ENCODE measurements around the gene SLC35G2.
"Not testable (repeated sequence)": the region's sequence is repeated elsewhere in the genome, so short reads cannot be mapped to it uniquely, and the experiment has no call there.

The SLC35G2 gene

GRCh38 chr3:136835089-136835812 is 16.3 kb downstream of the SLC35G2 start:
- no peak for DNase-seq

DNA sequence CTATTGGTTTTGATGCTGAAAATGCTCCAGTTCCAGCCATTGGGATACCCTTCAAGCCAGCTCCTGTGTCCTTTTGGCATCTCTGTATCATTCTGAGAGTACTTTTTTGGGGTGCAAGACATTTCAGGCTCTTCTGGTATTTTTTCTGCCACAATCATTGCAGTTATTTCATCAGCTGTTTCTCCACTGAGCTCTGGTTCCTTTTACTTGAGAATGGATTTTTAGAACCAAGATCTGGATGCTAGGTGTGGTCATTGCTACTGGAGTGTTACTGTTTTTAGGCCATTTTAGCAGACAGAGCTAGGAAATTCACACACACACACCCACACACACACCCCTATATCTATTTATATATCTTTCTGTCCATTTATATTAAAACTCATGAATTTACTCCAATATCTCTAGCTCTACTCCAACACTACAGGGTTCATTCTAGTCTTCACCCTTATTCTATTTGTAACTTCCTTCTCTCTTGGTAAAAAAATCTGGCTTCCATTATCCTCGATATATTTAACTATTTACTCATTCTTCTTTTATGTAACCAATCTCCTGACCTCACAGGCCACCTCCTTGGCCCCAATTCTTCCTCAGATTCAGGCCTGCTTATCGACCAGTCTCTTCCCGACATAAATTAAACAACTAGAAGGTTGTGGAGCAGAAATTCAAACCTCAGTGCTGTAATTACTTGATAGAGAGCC is 17.0 kb downstream of the SLC35G2 start:
- DNase-seq, result no peak

DNA sequence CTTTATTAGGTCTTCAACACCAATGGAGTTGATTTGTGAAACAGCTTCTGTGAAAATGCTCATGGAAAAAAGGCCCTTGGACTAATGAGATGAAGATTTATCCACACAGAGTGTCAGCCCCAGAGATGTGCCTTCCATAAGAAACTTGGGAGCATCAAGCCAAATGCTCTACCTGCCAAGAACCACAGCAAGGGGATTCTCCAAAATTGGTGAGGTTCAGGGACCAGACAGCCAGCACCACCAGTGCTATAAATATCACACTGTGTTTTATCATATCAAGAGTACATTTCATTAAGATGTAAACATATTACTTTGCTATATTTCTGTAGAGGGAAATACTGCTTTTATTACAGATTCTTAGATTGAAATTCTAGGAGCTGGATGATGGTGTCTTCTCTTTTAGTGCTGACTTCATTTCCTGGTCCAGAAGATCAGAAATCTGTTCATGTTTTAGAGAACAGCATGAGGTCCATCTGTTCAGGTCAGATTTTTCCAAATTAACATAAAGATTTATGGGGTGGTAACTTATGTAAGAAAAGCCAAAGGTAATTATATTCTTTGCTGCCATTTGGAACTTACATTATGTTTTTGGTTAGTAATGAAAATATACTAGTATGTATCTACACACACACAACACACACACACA is 17.7 kb downstream of the SLC35G2 start:
- DNase-seq, result no peak

DNA sequence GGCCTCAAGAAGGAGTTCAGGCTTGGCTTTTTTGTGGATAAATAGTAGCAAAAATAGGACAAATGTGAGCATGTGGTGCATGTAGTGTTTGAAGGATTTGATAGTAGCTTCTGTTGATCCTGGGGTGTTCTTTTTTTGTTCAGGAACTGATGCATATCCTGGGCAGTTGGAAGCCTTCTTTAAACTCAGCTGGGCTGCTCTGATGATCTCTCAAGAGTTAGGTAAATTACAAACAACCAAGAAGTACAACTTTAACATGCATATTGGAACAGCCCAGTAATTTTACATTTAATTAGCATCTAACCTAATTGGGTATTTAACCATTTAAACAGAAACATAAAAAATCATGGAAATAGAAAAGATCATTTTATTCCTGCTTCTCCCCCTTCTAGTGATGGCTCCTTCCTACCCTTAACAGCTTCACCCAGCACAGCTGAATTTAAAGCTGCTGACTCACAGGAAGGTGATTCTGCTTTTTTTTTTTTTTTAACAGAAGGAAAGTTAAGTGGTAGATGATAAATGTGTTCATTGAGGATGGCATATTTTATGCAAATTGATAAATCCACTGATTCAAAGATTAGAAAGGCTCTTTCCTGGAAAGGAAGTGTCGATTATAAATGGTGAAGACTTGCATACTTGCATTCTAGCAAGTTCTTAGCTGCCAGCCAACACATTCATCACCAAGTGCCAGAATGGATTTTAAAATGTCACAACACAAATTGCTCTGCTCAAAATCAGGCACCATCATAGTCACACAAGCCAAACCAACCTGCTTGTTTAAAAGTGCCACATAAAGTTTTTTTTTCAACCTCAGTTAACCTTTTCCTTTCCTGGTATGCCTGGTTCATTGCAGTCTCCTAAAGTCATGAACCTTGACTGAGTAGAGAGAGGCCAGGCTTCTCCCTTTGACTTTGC is 20.0 kb downstream of the SLC35G2 start:
- no peak for DNase-seq

GRCh38 chr3:136839556-136839931 is 20.6 kb downstream of the SLC35G2 start:
- DNase-seq, result no peak

DNA sequence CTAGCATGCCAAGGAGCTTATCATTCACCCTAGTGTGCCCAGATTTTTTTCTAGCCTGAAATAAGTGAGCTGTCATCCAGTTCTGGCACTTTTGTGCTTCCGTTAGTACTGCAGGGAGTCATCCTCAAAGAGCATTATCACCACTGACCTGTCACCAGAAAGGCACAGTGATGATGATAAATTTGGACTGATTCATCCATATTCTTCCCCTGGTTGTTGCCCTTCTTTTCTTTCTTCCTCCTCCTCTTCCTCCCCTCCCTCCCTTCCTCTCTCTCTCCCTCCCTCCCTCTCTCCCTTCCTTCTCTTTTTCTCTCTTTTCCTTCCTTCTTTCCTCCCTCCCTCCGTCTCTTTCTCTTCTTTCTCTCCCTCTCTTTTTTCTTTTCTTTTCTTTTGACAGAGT is 21.3 kb downstream of the SLC35G2 start:
- no peak for DNase-seq

- no peak for DNase-seq
These were observed 23.4 kb downstream of the SLC35G2 start for GRCh38 chr3:136842294-136842693.

- DNase-seq, result no peak
These were observed 25.8 kb downstream of the SLC35G2 start for GRCh38 chr3:136844724-136845123.

- DNase-seq, result no peak
These were observed 33.3 kb downstream of the SLC35G2 start for GRCh38 chr3:136852180-136852579.

- DNase-seq, result no peak
These were observed 37.7 kb downstream of the SLC35G2 start for GRCh38 chr3:136856665-136857064.

GRCh38 chr3:136858381-136858780 is 39.5 kb downstream of the SLC35G2 start:
- peak in 1 of 58 donors; percentile 15 for DNase-seq

DNA sequence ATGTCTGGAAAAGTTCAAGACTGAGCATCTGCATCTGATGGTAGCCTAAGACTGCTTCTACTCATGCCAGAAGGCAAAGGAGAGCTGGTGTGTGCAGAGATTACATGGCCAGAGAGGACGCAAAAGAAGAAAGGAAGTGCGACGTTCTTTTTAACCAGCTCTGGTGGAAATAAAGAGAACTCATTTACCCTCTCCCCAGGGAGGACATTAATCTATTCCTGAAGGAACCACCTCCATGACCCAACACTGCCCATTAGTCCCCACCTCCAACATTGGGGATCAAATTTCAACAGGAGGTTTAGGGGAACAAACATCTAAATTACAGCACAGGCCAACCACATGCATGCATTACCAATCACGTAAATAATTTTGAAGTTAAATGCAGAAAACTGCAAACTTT is 41.6 kb downstream of the SLC35G2 start:
- no peak for DNase-seq

- peak; percentile 70 to 99 (median 98) for DNase-seq
These were observed 43.1 kb downstream of the SLC35G2 start, which contains the start of gene NCK1 for GRCh38 chr3:136861890-136862616. TSS of gene NCK1 (plus strand) at chr3:136862208. CDS start at chr3:136928002, 65,794 bp downstream.

- peak in 33 of 58 donors; percentile 11 to 67 (median 51) for DNase-seq
These were observed 43.8 kb downstream of the SLC35G2 start for GRCh38 chr3:136862617-136863322.

DNA sequence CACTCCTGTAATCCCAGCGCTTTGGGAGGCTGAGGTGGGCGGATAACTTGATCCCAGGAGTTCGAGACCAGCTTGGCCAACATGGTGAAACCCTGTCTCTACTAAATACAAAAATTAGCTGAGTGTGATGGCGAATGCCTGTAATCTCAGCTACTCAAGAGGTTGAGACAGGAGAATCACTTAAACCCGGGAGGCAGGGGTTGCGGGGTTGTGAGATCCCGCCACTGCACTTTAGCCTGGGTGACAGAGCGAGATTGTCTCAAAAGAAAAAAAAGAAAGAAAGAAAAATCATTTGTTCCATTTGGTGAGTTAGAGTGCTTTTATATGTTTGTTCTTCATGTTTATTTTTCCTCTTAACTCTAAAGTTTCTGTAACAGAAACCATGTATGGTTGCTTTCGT is 50.4 kb downstream of the SLC35G2 start:
- DNase-seq, result no peak

DNA sequence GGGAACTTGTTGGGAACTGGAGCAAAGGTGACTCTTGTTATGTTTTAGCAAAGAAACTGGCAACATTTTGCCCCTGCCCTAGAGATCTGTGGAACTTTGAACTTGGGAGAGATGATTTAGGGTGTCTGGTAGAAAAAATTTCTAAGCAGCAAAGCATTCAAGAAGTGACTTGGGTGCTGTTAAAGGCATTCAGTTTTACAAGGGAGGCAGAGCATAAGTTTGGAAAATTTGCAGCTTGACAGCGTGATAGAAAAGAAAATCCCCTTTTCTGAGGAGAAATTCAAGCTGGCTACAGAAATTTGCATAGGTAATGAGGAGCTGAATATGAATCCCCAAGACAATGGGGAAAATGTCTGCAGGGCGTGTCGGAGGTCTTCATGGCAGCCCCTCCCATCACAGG is 53.3 kb downstream of the SLC35G2 start:
- not testable (repeated sequence) for DNase-seq

- not testable (repeated sequence) for DNase-seq
These were observed 60.6 kb downstream of the SLC35G2 start for GRCh38 chr3:136879510-136879909.

- no peak for DNase-seq
These were observed 63.6 kb downstream of the SLC35G2 start for GRCh38 chr3:136882571-136882970.

DNA sequence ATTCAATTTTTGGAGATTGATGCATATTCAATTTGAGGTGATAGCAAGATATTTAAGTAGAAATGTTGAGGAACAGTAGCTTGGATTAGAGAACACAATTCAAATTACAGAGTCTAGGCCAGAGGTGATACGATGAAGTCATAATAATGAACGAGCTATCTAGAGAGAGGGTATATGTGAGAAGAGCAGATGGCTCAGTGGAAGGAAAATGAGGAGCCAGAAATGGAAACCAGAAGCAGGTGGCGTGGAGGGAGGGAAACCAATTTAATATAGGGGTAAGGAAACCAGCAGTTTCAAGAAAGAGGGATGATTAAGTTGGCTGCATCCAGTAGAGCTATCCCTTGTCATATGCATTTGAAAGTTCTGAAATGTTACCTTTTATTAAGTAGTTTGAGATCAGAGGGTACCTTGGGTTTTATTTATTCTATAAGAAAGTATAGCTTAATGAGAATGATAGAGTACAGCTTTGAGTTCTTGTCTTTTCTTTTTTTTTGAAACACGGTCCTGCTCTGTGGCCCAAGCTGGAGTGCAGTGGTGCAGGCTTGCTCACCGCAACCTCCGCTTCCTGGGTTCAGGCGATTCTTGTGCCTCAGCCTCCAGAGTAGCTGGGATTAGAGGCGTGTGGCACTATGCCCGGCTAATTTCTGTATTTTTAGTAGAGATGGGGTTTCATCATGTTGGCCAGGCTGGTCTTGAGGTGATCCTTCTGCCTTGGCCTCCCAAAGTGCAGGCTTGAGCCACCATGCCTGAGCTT is 65.2 kb downstream of the SLC35G2 start:
- DNase-seq, result no peak

All from anterior cingulate cortex (tissue), 58 donors.